DMS153 treated with DMSO at 0.1 percent for 48 hours (cell line): ENCODE data around the gene HIBADH.
"Not testable (repeated sequence)": the region's sequence is repeated elsewhere in the genome, so short reads cannot be mapped to it uniquely, and the experiment has no call there.

Experiments
- DNase-seq: peaks from one replicate; lab custom pipeline; 2025; ENCODE audit not compliant: unreplicated experiment; lab: John Stamatoyannopoulos, UW

HIBADH gene

DNA sequence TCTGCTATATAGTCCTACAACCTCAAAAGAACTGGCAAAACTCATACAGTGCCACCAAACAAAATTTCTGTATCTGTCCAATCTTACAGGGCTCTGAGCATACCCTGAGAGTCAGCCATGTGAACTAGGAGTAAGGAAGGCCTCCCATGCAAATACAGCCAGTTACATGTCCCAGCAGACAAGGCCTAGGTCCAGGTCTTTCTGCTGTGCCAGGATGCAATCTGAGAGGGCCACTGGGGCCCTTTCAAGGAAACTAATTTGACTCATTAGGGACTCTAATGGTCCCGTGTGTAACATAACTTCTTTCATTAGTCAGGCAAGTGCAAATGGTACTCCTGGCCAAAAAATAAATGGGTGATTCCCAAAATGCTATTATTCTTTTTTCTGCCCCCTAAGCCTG, 17.9 kb upstream of the HIBADH start:
- DNase-seq = no peak

DNA sequence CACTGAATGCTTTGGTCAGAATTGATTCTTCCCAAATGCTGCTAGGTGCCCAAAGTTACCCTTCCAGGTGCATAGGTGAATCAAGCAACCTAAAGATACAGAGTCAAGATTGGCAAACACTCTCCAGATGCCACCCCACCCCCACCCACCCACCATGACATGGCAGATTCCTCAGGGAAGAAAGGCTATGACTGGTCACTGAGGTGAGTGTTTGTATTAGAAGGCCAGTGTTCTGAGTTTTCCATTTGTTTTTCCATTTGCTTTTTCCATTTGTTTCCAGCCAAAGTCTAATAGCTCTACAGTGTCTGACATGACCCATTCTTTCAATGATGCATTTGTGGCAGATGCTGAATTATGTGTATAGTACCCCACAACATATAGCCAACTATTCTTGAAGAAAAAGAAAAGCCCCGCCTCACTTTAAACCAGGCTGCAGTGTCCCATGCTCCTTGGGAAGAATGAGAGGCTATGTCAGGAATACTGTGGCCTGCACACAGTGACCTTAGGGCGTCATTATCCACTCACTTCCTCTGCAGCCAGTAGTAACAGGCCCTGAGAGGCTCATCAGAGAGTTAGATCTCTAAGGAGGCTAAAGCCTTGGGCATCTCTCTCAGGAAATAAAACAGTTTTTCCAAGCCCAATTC, 16.1 kb upstream of the HIBADH start:
- no peak for DNase-seq

GRCh38 chr7:27677912-27678612, 15.4 kb upstream of the HIBADH start:
- no peak for DNase-seq

GRCh38 chr7:27674126-27674525, 11.4 kb upstream of the HIBADH start:
- not testable (repeated sequence) for DNase-seq

DNA sequence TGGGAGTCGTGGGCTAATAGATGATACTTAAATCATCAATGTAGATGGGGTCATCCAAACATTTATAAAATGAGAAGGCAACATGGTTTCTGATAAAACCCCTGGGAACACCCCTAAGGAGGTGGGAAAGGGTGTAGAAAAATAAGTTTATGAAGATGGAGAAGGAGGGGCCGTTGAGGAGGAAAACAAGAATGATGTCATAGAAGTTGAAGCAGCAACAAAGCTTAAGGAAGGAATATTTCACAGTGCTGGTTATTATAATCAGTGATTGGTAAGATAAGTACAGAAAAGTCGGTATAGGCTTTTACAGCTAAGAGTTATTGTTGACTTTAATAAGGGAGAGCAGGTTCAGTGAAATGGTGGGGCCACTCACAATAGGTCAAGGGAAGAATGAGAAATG, 9.0 kb upstream of the HIBADH start:
- DNase-seq = no peak

GRCh38 chr7:27670676-27671075, 8.0 kb upstream of the HIBADH start:
- no peak for DNase-seq

GRCh38 chr7:27670177-27670576, 7.5 kb upstream of the HIBADH start:
- DNase-seq = no peak

DNA sequence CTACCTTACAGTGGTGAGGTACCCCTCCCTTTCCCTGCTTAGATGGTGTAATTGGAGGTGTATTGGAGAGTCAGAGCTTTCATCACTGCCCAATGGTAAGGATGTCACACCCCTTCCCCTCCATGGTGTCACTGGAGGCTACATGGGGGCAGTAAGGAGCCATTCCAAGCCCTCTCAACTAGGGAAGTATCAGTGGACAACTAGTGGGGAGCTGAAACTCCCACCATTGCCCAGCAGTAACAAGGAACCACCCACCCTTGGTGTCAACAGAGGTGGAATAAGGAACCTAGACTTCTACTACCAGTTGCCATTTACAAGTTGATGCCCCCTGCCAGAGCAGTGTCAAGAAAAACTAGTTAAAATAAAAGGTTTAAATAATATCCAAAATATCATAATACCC, 2.8 kb upstream of the HIBADH start:
- no peak for DNase-seq

GRCh38 chr7:27663989-27664331, 1.3 kb upstream of the HIBADH start:
- DNase-seq = no peak

DNA sequence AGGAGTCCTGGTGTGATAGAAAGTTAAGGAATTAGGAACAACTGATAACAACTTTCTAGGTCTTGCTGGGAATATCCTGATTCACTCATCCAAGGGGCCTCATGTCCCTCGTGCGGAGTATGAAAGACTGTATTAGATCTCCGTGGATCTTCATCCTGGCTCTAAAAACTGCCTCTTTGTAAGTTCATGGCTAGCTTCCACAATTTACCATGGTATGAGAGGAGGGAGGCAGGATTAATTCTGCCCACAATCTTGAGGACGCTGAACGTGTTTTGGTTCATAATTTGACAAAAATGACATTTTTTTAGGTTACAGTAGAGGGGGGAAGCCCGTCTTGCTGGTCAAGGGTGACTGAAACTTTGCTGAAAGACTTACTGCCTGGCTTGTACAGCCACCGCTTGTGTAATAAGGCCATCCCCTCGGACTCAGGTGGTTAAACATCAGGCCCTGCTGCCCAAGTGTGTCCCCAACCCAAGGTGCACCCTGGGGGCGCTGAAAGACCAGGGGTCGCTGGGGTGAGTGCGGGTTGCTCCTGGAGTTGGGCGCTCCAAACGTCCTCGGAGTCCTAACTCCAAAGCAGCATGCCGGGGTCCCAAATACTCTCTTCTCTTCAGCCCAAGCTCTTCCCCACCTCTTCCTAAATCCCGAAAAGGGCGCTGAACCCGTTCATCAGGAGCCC, 733 bp downstream of the HIBADH start:
- no peak for DNase-seq

DNA sequence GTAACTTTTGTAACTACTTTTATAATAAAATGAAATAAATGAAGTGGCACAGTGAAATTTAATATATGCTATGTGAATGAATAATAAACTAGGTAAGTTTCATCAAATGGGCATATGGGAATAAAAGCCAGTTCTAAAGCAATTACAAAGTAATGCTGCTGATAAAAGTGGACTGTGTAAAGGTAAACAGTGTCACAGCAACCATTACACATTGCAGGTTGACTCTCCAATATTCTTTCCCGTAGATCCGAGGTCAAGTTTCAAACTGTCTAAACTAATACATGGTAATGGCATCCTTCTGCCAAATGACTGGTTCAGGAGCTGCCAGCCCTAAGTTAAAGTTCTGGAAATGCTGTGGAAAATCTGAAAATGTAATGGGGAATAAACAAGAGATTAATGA, 6.0 kb downstream of the HIBADH start:
- DNase-seq = no peak

GRCh38 chr7:27655184-27655583, 7.5 kb downstream of the HIBADH start:
- no peak for DNase-seq

GRCh38 chr7:27652518-27652917, 10.2 kb downstream of the HIBADH start:
- DNase-seq = no peak

- no peak for DNase-seq
These were observed 11.0 kb downstream of the HIBADH start for GRCh38 chr7:27651702-27652101.

DNA sequence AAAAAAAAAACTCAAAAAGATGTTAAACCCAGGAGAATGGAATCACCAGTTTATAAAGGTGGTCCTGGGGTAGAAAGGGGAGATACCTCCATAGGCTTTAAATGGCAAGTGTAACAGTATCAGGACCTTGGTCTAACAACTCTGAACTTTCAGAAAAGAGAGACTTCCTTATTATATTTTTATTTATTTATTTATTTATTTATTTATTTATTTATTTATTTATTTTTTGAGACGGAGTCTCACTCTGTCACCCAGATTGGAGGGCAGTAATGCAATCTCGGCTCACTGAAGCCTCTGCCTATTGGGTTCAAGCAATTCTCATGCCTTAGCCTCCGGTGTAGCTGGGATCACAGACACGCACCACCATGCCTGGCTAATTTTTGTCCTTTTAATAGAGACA, 12.4 kb downstream of the HIBADH start:
- no peak for DNase-seq

- no peak for DNase-seq
These were observed 15.2 kb downstream of the HIBADH start for GRCh38 chr7:27647489-27647888.

DNA sequence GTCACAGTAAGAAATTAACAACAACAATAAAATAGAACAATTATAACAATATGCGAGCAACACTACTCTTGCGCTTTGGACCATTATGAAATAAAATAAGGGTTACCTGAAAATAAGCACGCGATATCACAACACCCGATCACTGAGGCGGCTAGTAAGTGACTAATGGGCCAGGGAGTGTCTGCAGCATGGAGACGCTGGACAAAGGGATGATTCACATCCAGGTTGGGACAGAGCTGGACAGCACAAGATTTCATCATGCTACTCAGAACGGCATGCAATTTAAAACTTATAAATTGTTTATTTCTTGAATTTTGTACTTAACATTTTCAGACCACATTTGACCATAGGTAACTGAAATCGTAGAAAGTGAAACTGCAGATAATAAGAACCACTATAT, 15.6 kb downstream of the HIBADH start:
- DNase-seq = no peak

DNA sequence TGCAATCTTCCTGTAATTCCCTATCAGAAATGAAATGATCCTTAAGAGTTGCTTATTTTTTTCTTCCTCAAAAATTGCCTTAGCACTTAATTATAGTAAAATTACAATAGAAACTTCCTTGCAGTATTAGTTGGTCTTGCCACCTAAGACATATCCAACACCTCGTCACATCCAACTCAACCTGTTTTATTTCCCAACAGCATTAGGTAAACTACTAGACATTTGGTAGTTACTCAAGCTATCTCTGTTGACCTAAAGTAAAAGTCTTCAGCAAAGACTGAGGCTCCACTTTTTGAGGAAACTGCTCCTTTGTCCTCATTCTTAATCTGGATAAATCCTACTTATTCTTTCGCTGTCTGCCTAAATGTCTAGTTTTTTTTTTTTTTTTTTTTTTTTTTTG, 20.4 kb downstream of the HIBADH start:
- no peak for DNase-seq

GRCh38 chr7:27641581-27642230, 21.0 kb downstream of the HIBADH start:
- no peak for DNase-seq

DNA sequence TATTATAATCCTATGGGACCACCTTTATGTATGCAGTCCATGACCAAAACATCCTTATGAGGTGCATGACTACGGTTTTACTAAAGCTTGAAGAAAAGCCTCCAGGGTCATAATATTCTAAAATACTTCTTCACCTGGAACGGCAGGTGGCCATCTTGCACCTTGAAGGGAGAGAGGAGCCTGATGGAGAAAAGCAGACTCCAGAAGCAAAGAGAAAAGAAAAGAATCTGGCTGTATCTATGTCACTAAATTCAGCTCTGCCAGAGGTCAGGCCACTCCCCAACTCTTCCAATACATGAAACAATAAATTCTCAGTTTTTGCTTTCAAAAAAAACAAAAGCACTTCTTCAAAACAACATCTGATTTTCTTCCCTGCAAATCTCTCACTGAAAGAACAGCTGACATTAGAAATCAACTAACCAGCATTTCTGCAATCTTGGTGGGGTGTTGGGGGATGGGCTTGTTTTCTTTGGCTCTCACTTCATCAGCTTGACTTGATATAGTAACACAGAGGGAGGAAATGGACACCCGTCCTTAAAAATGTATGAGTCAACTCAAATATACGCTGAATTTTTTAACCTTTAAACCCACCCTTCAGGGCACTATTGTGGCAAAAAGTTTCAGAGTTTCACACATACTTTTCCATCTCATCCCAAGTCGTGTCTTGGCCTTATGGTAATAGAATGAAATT, 21.7 kb downstream of the HIBADH start:
- no peak for DNase-seq

DNA sequence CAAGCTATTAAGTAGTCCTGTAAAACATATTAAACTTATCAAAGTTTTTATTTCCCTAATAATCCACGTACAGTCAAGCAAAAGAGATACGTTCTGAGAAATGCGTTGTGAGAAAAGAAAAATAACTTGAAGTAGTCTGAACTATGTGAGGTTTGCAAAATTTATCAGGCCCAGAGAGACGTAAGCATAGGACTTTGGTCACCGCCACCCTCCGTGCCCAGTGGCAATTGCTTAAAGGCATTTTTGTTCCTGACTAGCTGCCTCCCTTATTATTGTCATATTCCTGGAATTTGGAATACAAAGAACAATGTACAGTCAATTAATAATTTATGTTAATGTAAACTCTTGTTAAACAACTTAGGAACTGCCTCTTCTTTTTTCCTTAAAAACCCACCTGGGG, 22.8 kb downstream of the HIBADH start:
- no peak for DNase-seq
